SW480 (cell line): Measurements from ENCODE around the gene LITAF.
"Not testable (repeated sequence)": the region's sequence is repeated elsewhere in the genome, so short reads cannot be mapped to it uniquely, and the experiment has no call there.

Experiments used
- DNase-seq: peaks from one replicate; pipeline ENCODE4 v3.0.0-alpha.2; 2016; ENCODE audit warnings: low spot score

LITAF gene

GRCh38 chr16:11620243-11621003, 33.7 kb upstream of the LITAF start:
- DNase-seq: no peak

GRCh38 chr16:11619327-11619851, 32.7 kb upstream of the LITAF start:
- no peak for DNase-seq

DNA sequence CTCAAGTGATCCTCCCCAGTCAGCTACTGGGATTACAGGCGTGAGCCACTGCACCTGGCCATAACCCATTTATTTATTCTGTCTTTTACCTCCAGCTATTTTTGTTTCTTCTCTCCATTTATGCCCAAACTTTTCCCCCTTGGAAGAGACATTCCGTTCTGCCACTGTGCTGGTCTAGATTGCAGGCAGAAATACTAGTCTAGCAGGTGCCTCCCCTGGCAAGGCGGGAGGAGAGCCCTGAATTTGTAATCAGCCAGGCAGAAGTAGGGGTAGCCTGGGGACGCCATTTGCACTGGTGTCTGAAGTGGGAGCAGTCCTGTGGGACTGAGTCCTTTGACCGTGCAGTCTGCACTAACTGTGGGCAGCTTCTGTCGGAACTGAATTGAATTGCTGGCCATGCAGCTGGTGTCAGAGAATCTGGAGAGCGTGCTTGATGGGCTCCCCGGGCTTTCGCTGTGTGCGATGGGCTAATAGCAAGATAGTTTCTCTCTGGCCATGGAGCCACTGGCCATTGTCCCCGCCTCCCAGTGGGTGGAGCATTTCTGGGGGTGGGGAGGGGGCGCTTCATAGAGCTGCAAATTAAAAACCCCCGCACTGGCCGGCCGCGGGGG, 31.5 kb upstream of the LITAF start:
- no peak for DNase-seq

DNA sequence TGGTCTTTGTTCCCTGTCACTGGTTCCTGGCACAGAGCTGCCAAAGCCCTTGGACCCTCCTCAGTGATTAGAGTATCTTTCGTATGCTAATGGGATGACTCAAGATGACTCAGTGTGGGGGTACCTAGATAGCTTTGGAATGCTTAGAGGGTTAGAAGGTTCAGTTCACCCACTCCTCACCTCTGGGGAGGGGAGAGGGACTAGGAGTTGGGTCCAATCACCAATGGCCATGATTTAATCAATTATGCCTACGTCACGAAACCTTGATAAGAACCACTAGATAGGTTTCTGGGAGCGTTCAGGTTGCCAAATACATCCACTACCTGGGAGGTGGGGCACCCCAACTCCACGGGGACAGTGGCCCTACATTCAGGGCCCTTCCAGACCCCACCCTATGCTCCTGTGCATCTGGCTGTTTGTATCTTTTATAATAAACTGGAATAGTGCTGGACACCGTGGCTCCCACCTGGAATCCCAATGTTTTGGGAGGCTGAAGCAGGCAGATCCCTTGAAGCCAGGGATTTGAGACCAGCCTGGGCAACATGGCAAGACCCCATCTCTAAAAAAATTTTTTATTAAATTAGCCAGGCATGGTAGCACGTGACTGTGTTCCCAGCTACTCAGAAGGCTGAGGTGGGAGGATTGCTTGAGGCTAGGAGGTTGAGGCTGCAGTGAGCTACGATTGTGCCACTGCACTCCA, 29.2 kb upstream of the LITAF start:
- no peak for DNase-seq

GRCh38 chr16:11614587-11615175, 28.0 kb upstream of the LITAF start:
- no peak for DNase-seq

DNA sequence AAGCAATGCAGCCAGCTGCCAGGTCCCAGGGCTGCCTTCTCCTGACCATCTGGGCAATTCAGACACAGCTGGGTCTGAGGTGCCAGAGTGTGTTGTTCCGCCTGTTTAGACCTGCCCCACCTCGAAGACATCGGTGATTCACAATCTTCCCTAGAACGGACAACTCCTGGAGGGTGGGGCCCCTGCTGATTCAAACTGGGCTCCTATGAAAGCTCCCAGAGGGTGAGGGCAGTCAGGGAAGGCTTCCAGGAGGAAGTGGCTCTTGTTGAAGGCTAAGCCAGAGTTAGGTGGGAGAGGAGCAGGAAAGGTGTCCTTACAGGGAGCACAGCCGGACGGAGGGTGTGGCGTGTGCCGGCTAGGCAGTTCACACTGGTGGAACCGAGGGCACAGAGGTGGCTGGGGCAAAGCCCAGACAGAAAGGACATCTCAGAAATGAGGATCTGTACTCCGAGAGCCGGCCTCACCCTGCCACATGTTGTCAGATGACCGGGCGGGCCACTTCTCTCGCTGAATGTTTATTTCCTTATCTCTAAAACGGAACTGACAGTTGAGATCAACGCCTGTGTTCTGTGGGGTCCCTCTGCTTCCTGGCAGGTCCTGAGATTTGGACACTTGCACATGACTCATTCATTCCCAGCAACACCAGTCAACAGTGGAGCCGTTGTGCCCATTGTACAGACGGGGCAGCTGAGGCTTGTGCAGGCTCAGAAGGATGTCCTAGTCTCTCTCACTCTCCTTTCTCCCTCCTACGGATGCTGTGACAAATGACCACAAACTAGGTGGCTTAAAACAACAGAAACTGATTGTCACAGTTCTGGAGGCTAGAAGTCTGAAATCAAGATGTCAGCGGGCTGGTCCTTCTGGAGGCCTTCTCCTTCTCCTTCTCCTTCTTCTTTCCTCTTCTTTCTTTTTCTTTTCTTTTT, 26.9 kb upstream of the LITAF start:
- DNase-seq: no peak

- no peak for DNase-seq
These were observed 25.9 kb upstream of the LITAF start for GRCh38 chr16:11612665-11613025.

- peak; percentile 83 for DNase-seq
These were observed 25.3 kb upstream of the LITAF start for GRCh38 chr16:11611871-11612664.

- DNase-seq: no peak
These were observed 23.9 kb upstream of the LITAF start for GRCh38 chr16:11610580-11610979.

GRCh38 chr16:11610121-11610505, 23.4 kb upstream of the LITAF start:
- DNase-seq: no peak

- peak; percentile 43 for DNase-seq
These were observed 22.9 kb upstream of the LITAF start for GRCh38 chr16:11609474-11610120.

GRCh38 chr16:11605891-11606290, 19.2 kb upstream of the LITAF start:
- no peak for DNase-seq

DNA sequence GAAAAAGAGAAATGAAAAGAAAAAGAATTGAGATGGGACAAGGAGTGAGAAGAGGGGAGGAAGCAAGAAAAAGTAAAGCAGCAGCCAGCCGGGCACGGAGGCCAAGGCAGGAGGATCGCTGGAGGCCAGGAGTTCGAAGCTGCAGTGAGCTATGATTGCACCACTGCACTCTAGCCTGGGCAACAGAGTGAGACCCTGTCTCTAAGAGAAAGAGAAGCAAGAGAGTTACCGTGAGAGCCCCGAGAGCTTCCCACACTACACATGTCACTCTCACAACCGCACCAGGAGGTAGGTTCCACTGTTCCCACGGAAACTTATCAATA, 18.8 kb upstream of the LITAF start:
- no peak for DNase-seq

- DNase-seq: no peak
These were observed 18.3 kb upstream of the LITAF start for GRCh38 chr16:11604783-11605563.

DNA sequence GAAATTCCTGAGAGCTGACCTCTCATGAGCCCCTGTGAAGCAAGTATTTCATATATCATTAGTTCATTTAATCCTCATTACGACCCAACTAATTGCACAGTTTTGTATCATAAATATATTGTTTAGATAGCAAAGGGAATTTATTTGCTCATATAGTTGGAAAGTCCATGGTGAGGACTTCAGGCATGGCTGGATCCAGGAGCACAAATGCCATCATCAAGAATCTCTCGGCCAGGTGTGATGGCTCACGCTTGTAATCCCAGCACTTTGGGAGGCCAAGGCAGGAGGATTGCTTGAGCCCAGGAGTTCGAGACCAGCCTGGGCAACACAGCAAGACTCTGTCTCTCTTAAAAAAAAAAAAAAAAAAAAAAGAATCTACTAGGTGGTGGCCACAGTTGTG, 17.6 kb upstream of the LITAF start:
- DNase-seq: not testable (repeated sequence)

- no peak for DNase-seq
These were observed 16.6 kb upstream of the LITAF start for GRCh38 chr16:11603331-11603750.

GRCh38 chr16:11602321-11602720, 15.6 kb upstream of the LITAF start:
- no peak for DNase-seq

DNA sequence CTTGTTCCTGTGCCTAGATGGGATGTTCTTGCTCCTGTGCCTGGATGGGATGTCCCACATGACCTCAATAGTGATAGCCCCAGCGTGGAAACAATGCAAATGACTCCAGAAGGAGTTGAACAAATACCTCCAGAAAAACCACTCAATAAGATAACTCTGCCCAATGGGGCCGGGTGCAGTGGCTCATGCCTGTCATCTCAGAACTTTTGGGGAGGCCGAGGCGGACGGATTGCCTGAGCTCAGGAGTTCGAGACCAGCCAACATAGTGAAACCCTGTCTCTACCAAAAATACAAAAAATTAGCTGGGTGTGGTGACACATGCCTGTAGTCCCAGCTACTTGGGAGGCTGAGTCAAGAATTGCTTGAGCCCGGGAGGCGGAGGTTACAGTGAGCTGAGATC, 15.2 kb upstream of the LITAF start:
- DNase-seq: no peak

GRCh38 chr16:11601425-11601824, 14.7 kb upstream of the LITAF start:
- no peak for DNase-seq

- DNase-seq: no peak
These were observed 12.9 kb upstream of the LITAF start for GRCh38 chr16:11599579-11599978.
